Measurements from ENCODE around the gene C5orf63. TPM values are rescaled to one million over a fixed set of nuclear protein-coding genes. Genes with fewer than 3 reads are reported as not detected.

Gene C5orf63
- total and polyA plus RNA-seq, 10 of the 15 experiments (the other 5 are each of a cell fraction or from before 2014, with no cell fraction given): 8.7 to 54.3 (median 11.9) TPM

DNA sequence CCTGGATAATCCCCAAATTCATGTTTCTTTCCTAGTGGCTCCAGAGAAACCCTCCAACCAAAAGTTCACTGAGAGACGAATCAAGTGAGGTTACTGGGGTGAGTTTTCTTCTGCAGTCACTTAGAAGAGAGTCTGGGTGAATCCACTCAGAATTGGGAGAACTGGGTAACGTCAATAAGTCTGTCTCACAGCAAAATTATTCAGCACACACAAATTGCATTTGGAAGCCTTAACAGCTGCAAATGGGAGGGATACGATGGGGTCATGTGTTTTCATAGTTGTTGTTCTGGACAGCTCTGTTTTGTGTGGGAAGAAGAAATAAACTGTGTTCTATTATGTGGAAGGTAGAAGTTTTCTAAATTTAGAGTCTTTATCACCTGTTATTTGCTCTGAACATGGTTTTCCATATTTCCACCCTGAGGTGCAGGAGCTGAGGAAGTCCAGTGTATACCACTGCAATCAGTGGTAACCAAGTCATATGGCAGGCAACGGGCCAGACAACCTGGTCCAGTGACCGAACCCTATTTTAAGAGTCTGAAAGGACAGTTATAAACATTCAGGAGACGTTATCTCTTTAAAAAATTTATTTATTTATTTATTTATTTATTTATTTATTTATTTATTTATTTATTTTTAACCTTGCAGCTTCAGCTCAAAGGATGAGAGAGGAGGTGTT, 64.9 kb downstream of the C5orf63 start:
- H3K79me2 ChIP-seq (ENCODE audit: control insufficient read depth, insufficient read depth, low read length): no peaks in the 10 kb centered on the region; the same call in 1 of the 2 replicates
- no peaks in the 10 kb centered on the region for H4K20me1 ChIP-seq (ENCODE audit: control insufficient read depth, insufficient read depth)
- 96% methylated on average over 6 of the region's 6 CpGs for WGBS (ENCODE audit: insufficient coverage, insufficient replicate concordance, low lambda C conversion rate, missing lambda C conversion rate)
- no peak overlapping the region for H3K4me3 ChIP-seq
- H3K36me3 ChIP-seq (ENCODE audit: control insufficient read depth in 2 of 2, insufficient read depth in 2 of 2, low read length in 1 of 2): no peaks in the 10 kb centered on the region; a peak in 1 of 4 replicates
- H3K27me3 ChIP-seq (replicated peaks in 1 of 2; ENCODE audit: control insufficient read depth in 2 of 2, insufficient read depth in 2 of 2, low read length in 1 of 2): no peaks in the 10 kb centered on the region
- H3K9me3 ChIP-seq (replicated peaks; ENCODE audit: control insufficient read depth, insufficient read depth, low read length): peaks cover 1% of the 10 kb centered on the region; the same call in 1 of the 3 replicates
- in situ Hi-C loops (cut with MboI) (no loop called here), intact Hi-C loops (cut with micrococcal nuclease; ENCODE audit: unreplicated experiment) (no loop called here)
- no peak for DNase-seq (ENCODE audit: low read depth, low spot score)
- H2AFZ ChIP-seq (ENCODE audit: control insufficient read depth, low read depth, low read length): no peak overlapping the region
- ChIA-PET SMC1A (ENCODE audit: uncharacterized antibody, unreplicated experiment) (interaction anchor here (0.6 to 6.2 kb wide), 9 partner anchors 10 to 44 kb away, joined by 3 to 68 read pairs (median 5); no protein-coding TSS in a partner anchor), RAD21 (ENCODE audit: unreplicated experiment) (interaction anchor here (0.8 to 1.6 kb wide), 2 partner anchors 17 to 32 kb away, joined by 3 read pairs; no protein-coding TSS in a partner anchor), CTCF (interaction anchor here (1.3 kb wide), 1 partner anchor 9 kb away, joined by 6 read pairs; no protein-coding TSS in a partner anchor), POLR2A (interaction anchor here (1.6 to 2.3 kb wide), 2 partner anchors 10 to 18 kb away, joined by 4 to 12 read pairs; no protein-coding TSS in a partner anchor)
- BruUV-seq (replicated peaks): no TSS peak
- FAIRE-seq: no peak
- H3K27ac ChIP-seq (ENCODE audit: control insufficient read depth, insufficient read depth): no peak overlapping the region
- peaks cover 20% of the 10 kb centered on the region for H3K4me1 ChIP-seq (ENCODE audit: control insufficient read depth, insufficient read depth, low read length)
- TF ChIP-seq GATAD2B (conservative IDR thresholded peaks at IDR 0.05; ENCODE audit: low read depth) (no peak), PML (IDR thresholded peaks at IDR 0.05; ENCODE audit: low read length) (no peak), SPI1 (IDR thresholded peaks at IDR 0.05; ENCODE audit: borderline replicate concordance, insufficient read depth, low read depth, low read length) (no peak), SMAD5 (IDR thresholded peaks at IDR 0.05; ENCODE audit: low read depth) (no peak), PAX8 (IDR thresholded peaks at IDR 0.05) (no peak), NR2C1 (IDR thresholded peaks at IDR 0.05) (no peak), SREBF1 (IDR thresholded peaks at IDR 0.05; ENCODE audit: low read length) (no peak), ZNF24 (IDR thresholded peaks at IDR 0.05) (no peak), RUNX3 (IDR thresholded peaks at IDR 0.05; ENCODE audit: low read length) (no peak), RAD21 (IDR thresholded peaks at IDR 0.05; ENCODE audit: insufficient read depth, low read depth, low read length) (no peak), CBX5 (IDR thresholded peaks at IDR 0.05; ENCODE audit: low read depth) (no peak), TARDBP (IDR thresholded peaks at IDR 0.05; ENCODE audit: borderline replicate concordance) (no peak), POLR2A (IDR thresholded peaks at IDR 0.05; ENCODE audit: low read depth, low read length) (no peak)
- no peak overlapping the region for H3K9ac ChIP-seq (ENCODE audit: control insufficient read depth, insufficient read depth, low read length)
- no peak overlapping the region for H3K4me2 ChIP-seq (ENCODE audit: control insufficient read depth, insufficient read depth)
- no peak for ATAC-seq

All from GM12878 (cell line).